Inflammatory macrophage (primary cell): ENCODE data around the gene TMEM132D.

ENCODE experiments used
- DNase-seq, 2 donors: peaks; one replicate each; pipeline ENCODE4 v3.0.0-alpha.2; 2020 to 2022

TMEM132D gene

DNA sequence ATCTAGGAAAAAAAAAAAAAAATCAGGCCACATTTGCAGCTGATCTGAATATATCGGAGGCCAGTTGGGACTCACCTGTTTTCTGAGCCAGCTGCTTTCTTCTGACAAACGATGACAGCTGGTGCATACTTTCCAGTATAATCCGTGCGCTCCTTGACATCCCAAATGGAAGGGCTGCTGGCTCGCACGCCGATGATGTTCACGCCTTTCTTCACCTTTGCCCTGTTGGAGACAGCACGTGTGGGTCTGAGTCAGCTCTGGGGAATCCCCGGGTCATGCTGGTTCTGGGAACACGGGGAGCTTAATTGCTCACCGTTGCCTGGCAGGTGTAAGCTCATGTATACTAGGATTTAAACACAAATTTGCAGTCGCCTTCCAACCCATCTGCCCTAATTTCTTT, 372.8 kb downstream of the TMEM132D start:
- no peak for DNase-seq

DNA sequence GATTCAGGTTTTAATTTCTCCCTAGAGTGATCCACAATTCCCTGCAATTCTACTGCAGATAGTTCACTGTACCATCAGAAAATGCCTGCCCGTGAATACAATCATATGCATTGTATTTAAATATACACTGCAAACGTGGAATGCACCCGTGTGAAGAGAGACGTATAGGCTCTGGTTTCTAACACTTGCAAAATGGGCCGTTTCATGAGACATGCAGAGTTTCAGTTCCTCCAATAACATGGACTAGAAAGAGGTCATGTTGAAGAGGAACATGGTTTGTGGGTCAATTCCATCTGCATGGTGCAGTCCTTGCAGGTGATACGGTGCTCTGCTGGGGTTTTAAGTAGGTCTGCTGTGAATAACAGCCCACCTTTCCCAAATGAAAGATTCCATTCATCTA, 373.3 kb downstream of the TMEM132D start:
- no peak for DNase-seq

GRCh38 chr12:129527506-129527905, 376.3 kb downstream of the TMEM132D start:
- no peak for DNase-seq

DNA sequence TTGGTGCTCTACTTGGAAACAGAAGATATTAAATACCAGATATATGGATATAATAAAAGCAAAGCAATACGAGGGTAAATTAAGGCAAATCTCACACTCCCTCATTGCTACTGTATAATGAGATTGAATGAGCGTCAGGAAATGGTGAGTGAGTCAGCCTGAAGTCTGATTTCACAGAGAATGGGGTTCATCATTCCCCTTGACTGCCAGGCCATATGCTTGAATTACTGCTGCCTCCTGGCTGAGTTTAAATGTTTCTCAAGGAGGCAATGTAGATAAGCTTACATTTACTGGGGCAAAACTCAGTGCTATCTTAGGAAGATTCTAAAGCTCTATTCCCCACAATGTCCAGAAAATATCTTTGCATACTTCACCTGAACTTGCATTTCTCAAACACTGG, 380.2 kb downstream of the TMEM132D start:
- DNase-seq, result no peak

DNA sequence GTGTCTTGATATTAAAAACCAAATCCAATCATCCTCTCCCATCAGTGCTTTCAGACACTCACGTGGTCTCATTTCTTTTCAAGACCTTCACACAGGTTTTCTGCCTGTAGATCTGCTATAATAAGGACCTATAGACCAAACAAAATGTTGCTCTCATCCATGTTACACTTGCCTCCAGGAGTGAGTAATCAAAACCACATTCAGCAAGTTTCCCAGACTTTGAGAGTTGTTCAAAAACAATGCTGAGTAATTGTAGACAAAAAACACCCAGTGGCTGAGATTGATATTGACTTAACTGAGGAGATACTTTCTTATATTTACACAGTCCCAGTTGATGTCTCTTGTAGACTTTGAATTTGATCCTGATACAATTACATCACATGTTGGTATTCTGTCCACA, 383.1 kb downstream of the TMEM132D start:
- no peak for DNase-seq

DNA sequence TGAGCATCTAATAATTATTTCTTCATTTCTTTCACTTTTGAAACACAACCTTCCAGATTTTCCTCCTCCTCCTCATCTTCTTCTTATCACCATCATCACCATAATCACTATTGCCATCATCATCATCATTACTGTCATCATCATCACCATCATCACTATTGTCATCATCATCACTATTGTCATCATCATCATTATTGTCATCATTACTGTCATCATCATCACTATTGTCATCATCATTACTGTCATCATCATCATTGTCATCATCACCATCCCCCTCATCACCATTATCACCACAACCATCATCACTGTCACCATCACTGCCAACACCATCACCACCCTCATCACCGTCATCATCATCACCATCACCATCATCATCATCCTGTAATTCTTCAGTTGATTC, 400.0 kb downstream of the TMEM132D start:
- DNase-seq, result no peak

GRCh38 chr12:129496226-129496625, 407.6 kb downstream of the TMEM132D start:
- DNase-seq, result no peak

DNA sequence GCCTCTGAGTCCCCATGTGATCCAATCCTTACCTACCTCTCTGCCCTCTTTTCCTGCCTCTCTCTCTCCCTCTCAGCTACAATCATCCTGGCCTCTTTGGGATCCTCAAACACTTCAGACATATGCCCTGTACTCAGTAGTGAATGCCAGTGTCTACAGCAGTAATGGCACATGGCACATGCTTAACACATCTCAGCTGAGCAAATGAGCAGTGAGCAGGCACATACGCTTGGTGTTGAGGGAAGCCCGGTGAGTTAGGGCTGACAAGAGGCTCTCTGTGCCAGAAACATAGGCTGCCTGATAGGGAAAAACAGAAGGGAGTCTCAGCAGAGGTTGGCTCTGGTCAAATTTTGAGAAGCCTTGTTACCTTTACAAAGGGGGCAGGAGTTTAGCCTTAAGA, 409.1 kb downstream of the TMEM132D start:
- no peak for DNase-seq

GRCh38 chr12:129494260-129494659, 409.6 kb downstream of the TMEM132D start:
- DNase-seq, result no peak

- no peak for DNase-seq
These were observed 414.6 kb downstream of the TMEM132D start for GRCh38 chr12:129489100-129489676.

DNA sequence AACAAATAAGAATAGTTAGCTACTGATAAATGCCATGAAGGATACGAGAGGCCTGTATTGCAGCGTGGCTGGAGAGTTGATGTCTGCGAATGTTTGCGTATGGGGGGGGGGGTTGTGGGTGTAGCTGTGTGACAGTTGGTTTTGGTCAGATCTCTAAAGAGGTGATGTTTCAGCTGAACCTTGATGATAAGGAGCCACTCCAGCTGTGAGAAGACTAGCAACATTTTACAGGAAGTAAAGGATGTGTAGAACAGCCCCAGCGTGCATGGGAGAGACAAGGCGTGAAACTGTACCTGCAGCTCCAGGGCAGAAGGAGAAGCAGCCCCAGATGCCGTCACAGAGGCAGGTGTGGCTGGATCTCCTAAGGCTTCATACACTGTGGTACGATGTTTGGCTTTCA, 416.9 kb downstream of the TMEM132D start:
- no peak for DNase-seq

DNA sequence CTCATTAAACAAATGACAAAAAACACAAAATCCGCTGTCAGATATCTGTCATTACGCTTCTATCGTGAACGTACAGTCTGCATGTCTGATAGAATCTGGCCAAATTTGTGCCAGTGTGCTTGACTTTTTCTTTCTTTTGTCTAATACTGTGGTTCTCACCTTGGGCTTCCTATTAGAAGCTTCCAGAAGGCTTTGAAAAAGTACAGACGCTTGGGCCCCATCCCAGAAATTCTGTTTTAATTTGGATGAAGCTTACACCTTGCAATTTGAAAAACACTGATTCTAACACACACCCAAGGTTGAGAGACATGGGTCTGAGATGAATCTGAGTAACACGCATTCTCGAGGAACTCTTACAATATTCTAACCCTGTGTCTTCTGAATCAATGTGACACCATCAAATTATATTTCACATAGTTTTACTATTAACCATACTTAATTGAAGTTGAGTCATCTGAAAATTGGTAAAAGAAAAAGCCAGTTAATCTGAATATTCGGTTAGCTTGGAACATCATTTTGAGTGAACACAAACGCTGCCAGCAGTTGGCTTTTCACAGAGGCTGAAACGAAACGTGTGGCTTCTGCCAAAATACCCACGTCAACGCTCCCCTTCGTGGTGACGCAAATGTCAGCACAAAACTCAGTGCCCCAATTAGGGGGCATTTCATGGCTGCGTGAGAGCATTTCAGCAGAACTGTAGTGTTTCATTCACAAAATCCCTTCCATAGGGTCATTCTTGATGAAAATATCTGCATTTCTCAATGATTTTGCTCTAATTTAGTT, 420.5 kb downstream of the TMEM132D start:
- no peak for DNase-seq

DNA sequence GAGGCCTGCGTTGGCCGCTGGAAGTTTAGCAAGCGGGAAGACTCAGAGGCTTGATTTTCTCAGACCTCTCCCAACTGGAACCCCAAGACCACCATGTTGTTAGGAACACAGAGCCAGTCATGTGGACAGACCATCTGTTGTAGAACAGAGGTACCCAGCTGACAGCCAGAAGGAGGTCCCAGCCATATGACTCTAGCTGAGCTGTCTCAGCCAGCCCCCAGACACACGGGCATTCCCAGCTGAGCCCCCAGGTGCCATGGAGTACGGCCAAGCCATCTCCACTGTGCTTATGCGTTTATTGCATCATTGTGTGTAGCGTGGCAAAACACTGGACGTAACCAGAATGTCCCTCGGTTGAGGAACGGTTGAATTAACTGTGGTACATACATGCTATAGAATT, 421.9 kb downstream of the TMEM132D start:
- no peak for DNase-seq

DNA sequence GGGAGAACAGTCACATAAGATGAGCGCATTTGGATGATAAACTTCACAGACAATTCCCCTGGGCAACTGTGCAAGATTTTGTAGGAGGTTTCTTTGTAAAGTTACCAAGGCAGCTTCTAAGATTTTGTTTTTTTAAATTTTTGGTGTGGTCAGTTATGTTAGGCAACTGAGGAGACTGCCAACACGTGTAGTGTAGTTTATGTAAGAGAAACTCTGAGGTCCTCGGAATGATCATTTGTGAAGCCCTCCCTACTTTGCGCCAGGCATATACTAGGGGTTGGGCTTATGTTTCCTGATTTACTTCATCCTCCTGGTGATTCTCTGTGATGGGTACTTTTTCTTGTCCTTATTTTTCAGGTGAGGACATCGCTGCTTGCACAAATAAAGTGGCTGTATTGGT, 433.6 kb downstream of the TMEM132D start:
- DNase-seq, result no peak

DNA sequence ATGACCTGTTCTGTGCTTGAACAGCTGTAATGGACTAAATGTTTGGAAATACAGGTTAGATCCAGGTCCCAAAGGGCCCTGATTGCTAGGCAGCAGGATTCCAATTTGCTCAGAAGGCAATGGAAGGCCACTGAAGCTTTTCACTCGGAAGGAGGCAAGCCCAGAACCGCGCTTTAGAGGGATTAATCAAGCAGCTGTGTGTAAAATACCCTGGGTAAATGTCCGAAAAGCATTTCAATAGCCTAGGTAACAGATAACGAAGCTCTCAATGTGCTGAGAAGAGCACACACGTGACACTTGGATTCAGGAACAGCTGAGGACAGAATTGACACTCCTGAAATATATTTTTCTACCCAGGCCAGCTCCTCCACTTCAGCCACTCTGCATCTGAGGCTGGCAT, 436.1 kb downstream of the TMEM132D start:
- no peak for DNase-seq

DNA sequence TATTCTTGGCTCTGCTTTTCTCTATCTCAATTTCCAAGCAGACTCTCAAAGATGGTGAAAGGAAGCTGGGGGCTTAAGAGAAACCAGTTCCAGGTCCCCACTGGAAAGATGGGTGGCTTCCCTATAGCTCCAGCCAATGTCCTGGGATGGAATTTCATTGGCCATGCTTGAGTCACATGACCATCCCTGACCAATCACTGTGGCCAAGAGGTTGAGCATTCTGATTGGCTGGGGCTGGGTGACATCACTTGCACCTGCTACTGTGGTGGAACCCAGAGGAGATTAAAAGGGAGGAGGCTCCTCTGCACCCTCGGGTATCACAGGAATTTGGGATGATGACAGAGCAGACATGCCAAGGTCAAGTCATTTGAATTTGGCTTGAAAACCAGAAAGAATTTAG, 436.5 kb downstream of the TMEM132D start:
- no peak for DNase-seq

DNA sequence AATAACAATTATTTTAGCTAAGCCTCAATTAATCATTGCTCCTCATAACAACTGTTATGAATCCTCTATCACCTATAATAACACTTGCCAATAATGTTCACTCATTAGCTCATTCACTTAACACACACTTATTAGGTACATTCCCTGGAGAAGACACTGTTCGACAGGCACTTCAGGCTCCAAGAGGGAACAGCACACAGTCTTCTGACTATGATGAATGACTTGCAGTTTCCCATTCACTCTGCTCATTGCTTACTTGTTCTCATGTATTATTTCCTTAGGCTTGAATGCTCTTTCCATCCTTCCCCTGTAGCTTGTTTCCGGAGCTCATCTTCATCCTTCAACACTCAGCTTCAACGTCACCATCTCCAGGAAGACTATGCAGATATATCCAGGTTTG, 437.3 kb downstream of the TMEM132D start:
- no peak for DNase-seq

- no peak for DNase-seq
These were observed 443.9 kb downstream of the TMEM132D start for GRCh38 chr12:129459886-129460285.

DNA sequence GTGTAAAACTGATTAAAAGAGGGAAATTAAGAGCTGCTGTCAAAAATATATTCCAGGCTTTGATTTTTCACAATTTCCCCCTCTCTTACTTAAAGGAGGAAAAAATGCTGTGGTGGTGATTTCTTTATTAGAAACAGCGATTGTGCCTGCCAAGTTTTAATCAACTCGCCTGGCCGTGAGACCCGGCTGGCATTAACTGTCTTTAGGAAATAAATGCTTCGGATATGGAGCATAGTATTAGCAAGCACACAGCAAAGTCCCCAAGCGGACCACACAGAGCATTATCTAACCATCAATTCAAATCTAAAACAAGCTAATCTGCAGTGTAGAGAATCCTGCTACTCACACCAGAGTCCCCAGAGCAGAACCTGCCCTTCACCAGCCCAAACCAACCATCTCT, 457.1 kb downstream of the TMEM132D start:
- no peak for DNase-seq

DNA sequence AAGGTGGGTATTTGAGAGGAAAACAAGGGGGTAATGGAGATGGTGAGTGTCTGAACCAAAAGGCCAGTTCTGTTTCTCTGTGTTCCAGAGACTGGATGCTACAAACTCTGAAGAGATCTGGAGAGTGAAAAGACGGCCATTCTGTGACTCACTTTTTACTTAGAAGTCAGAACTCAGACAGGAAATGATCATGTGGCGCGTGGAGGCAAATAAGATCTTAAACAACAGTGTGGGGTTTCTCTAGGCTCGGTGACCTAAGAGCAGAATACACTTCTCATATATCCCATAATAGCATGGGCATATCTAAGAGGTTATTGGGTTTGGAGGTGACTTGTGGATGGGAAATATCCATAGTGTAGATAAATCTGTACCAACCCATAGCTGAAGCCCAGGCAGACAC, 463.5 kb downstream of the TMEM132D start:
- DNase-seq, result no peak

- no peak for DNase-seq
These were observed 469.0 kb downstream of the TMEM132D start for GRCh38 chr12:129434790-129435189.

- DNase-seq, result no peak
These were observed 475.4 kb downstream of the TMEM132D start for GRCh38 chr12:129428240-129428936.

DNA sequence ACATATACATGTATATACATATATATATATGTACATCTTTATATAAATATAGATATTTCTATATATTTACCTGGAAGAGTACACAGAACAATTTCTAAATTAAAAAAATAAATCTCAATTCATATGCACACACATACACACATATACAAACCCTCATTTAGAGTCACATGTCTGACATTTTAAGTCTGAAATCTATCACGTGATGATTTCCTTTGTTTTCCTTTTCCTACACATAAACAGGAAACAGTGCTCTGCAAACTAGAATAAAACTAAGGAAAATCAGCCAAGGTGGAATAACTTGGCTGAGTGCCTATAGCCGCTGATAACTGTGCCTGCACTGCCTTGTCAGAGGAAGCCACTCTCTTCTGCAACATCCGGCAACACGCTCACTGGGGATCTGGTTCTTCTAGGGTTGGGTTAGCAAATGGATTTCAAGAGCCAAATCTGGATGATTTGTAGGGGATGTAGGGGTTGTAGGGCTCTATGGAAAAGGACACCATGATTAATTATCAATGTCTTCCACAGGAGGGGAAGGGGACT, 480.7 kb downstream of the TMEM132D start:
- no peak for DNase-seq

DNA sequence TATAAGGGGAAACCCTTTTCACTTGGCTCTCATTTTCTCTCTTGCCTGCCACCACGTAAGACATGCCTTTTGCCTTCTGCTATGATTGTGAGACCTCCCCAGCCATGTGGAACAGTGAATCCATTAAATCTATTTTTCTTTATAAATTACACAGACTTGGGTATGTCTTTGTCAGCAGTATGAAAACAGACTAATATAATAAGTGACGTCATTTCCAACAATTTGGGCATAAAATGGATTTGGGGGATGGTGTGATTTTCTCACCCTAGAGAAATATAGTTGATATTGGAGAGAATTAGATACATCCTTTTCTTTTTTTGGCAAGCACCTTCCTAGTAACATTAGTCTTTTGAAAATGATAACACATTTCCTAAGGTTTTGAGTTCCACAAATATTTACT, 490.5 kb downstream of the TMEM132D start:
- DNase-seq, result no peak
